ENCODE results near the gene TRPV6.
A peak's percentile ranks its signal among the peaks of the same experiment; 100 is the strongest.

Gene TRPV6

GRCh38 chr7:142838461-142839213 lies 46.9 kb downstream of the TRPV6 start:
- no peak for DNase-seq

GRCh38 chr7:142836426-142836825 lies 49.1 kb downstream of the TRPV6 start:
- DNase-seq, result no peak

GRCh38 chr7:142835487-142835886 lies 50.1 kb downstream of the TRPV6 start:
- peak; percentile 47 for DNase-seq

- no peak for DNase-seq
Observed at GRCh38 chr7:142833174-142834048, 52.1 kb downstream of the TRPV6 start.

GRCh38 chr7:142832417-142832816 lies 53.1 kb downstream of the TRPV6 start:
- DNase-seq, result no peak

GRCh38 chr7:142827951-142828500 lies 57.5 kb downstream of the TRPV6 start:
- DNase-seq, result no peak

- DNase-seq, result no peak
Observed at GRCh38 chr7:142822714-142823113, 62.8 kb downstream of the TRPV6 start.

Data from CD4-positive, alpha-beta T cell treated with Interleukin-21 for 1 hour (primary cell).